Prostate gland (tissue), 2 donors: Measurements from ENCODE around the gene GPSM1. TPM values are rescaled to one million over a fixed set of nuclear protein-coding genes. Genes with fewer than 3 reads are reported as not detected.

Experiments used
- DNase-seq: peaks from one replicate; pipeline ENCODE4 v3.0.0-alpha.2; 2019; ENCODE audit warnings: low spot score
- H3K27ac ChIP-seq, 2 donors: fragments of 200-600 bp; sonication (generic); 2 replicates each; pipeline ENCODE4 v1.5.1; 2017 to 2019
- H3K27me3 ChIP-seq: fragments of 200-600 bp; sonication (generic); replicated peaks from 2 replicates; pipeline ENCODE4 v1.5.1; 2019; ENCODE audit not compliant: insufficient read depth
- H3K36me3 ChIP-seq, 2 donors: fragments of 200-600 bp; sonication (generic); 1 replicate in 1 of 2; 2 replicates in 1 of 2; pipeline versions ENCODE4 v1.5.1 to v1.8.1; 2017 to 2019
- H3K4me1 ChIP-seq: fragments of 200-600 bp; sonication (generic); replicated peaks from 2 replicates; pipeline ENCODE4 v1.5.1; 2019
- H3K4me3 ChIP-seq, 2 donors: fragments of 200-600 bp; sonication (generic); 2 replicates each; pipeline ENCODE4 v1.5.1; 2017 to 2019
- H3K9me3 ChIP-seq: fragments of 200-600 bp; sonication (generic); 2 replicates; pipeline ENCODE4 v1.5.1; 2017
- POLR2A ChIP-seq: fragments of 450-650 bp; IDR thresholded peaks from one replicate; pipeline ENCODE4 v1.6.1; 2016; ENCODE audit warnings: antibody characterized with exemption, mild to moderate bottlenecking
- POLR2AphosphoS5 ChIP-seq: sonication (generic); formaldehyde crosslinking; IDR thresholded peaks from one replicate; pipeline ENCODE4 v1.6.1; 2017; ENCODE audit warnings: antibody characterized with exemption
- WGBS: methylation state at CpG from one replicate; pipeline ENCODE4 v1.1.5; 2018; 5-methylcytosine and 5-hydroxymethylcytosine counted together
- intact Hi-C: fragments of 100-400 bp; cut with DNase I; formaldehyde crosslinking; loops from one replicate; pipeline ENCODE4 v1.14.2; 2022
- total RNA-seq, 2 donors: library from RNA; depleted of rRNA; stranded (reverse); fragments of >200 nt; gene quantifications; one replicate each; pipeline ENCODE4 v1.1.0, GENCODE V29; 2016
- TF ChIP-seq, protein P1 (sequence below), 4 experiments: fragments of 200-600 bp in 2 of 4; fragments of 450-650 bp in 2 of 4; sonication (generic) in 2 of 4; IDR thresholded peaks; 1 replicate in 3 of 4; 2 replicates in 1 of 4; pipeline ENCODE4 v1.5.1; 2016 to 2019; ENCODE audit warnings: antibody characterized with exemption in 4 of 4, mild to moderate bottlenecking in 2 of 4, moderate library complexity in 2 of 4

Gene GPSM1
- total RNA-seq, 2 donors from 2014 or later = 11.3 to 89.2 TPM

- intact Hi-C loops = no loop called here
- WGBS = 66% methylated on average over 5 of the region's 16 CpGs
- no peaks in the 10 kb centered on the region for H3K36me3 ChIP-seq
- DNase-seq = no peak
- H3K27ac ChIP-seq = no peak overlapping the region
- TF ChIP-seq POLR2A = no peak
- TF ChIP-seq, protein P1, sequence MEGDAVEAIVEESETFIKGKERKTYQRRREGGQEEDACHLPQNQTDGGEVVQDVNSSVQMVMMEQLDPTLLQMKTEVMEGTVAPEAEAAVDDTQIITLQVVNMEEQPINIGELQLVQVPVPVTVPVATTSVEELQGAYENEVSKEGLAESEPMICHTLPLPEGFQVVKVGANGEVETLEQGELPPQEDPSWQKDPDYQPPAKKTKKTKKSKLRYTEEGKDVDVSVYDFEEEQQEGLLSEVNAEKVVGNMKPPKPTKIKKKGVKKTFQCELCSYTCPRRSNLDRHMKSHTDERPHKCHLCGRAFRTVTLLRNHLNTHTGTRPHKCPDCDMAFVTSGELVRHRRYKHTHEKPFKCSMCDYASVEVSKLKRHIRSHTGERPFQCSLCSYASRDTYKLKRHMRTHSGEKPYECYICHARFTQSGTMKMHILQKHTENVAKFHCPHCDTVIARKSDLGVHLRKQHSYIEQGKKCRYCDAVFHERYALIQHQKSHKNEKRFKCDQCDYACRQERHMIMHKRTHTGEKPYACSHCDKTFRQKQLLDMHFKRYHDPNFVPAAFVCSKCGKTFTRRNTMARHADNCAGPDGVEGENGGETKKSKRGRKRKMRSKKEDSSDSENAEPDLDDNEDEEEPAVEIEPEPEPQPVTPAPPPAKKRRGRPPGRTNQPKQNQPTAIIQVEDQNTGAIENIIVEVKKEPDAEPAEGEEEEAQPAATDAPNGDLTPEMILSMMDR (IDR thresholded peaks at IDR 0.05) = no peak
- TF ChIP-seq POLR2AphosphoS5 = no peak
- no peaks in the 10 kb centered on the region for H3K4me1 ChIP-seq
- no peaks in the 10 kb centered on the region for H3K27me3 ChIP-seq
- no peaks in the 10 kb centered on the region for H3K9me3 ChIP-seq
- H3K4me3 ChIP-seq = no peak overlapping the region
Measured at GRCh38 chr9:136296434-136297015, 30.8 kb upstream of the GPSM1 start.

- intact Hi-C loops = no loop called here
- no peaks in the 10 kb centered on the region for H3K4me1 ChIP-seq
- TF ChIP-seq POLR2A (no peak), POLR2AphosphoS5 (no peak)
- TF ChIP-seq, protein P1 (IDR thresholded peaks at IDR 0.05) = no peak
- DNase-seq = peak; percentile 21
- H3K9me3 ChIP-seq = no peaks in the 10 kb centered on the region
- H3K36me3 ChIP-seq = no peaks in the 10 kb centered on the region
- no peaks in the 10 kb centered on the region for H3K27me3 ChIP-seq
- no peak overlapping the region for H3K4me3 ChIP-seq
- 41% methylated on average over 24 of the region's 25 CpGs for WGBS
- no peak overlapping the region for H3K27ac ChIP-seq
Measured at GRCh38 chr9:136297016-136297691, 30.2 kb upstream of the GPSM1 start.

- WGBS = 83% methylated on average over 26 of the region's 26 CpGs
- intact Hi-C loops = no loop called here
- Histone ChIP-seq H3K9me3 (no peaks in the 10 kb centered on the region), H3K27ac (no peak overlapping the region), H3K4me3 (no peak overlapping the region), H3K36me3 (no peaks in the 10 kb centered on the region), H3K27me3 (no peaks in the 10 kb centered on the region), H3K4me1 (no peaks in the 10 kb centered on the region)
- DNase-seq = no peak
- TF ChIP-seq, protein P1 (IDR thresholded peaks at IDR 0.05) = no peak
- TF ChIP-seq POLR2AphosphoS5 (no peak), POLR2A (no peak)
Measured at GRCh38 chr9:136297766-136298735, 29.3 kb upstream of the GPSM1 start.

DNA sequence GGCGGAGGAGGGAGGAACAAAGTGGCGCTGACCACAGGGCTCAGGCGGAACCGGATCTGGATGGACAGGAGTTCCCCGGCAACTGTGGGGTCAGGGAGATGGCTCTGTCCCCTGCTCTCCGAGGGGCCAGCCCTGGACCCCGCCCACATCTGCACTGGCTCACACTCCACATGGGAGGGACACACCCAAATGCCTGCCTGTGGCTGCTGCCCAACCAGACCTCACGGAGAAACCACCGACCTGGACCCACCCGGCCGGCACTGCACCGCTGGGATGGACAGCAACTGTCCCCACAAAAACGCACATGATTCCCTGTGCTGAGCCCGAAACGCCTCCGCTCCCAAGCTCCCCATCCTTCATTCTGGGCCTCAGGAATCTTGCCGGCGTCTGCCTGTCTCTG lies 28.2 kb upstream of the GPSM1 start:
- H3K36me3 ChIP-seq = no peaks in the 10 kb centered on the region
- no peak for DNase-seq
- H3K4me1 ChIP-seq = no peaks in the 10 kb centered on the region
- H3K27ac ChIP-seq = no peak overlapping the region
- no peak overlapping the region for H3K4me3 ChIP-seq
- H3K9me3 ChIP-seq = no peaks in the 10 kb centered on the region
- 82% methylated on average over 18 of the region's 18 CpGs for WGBS
- H3K27me3 ChIP-seq = no peaks in the 10 kb centered on the region
- TF ChIP-seq, protein P1 (IDR thresholded peaks at IDR 0.05) = no peak
- no peak for TF ChIP-seq POLR2AphosphoS5
- no peak for TF ChIP-seq POLR2A
- intact Hi-C loops = no loop called here
